ENCODE data around the gene STAC2. TPM values are rescaled to one million over a fixed set of nuclear protein-coding genes. Genes with fewer than 3 reads are reported as not detected.

STAC2 gene
- total RNA-seq, 2 donors from 2014 or later = 0.82 to 2.3 TPM

GRCh38 chr17:39183720-39184119, 42.0 kb downstream of the STAC2 start:
- DNase-seq (ENCODE audit: low spot score) = no peak
- Histone ChIP-seq H3K4me3 (no peak overlapping the region), H3K4me1 (no peaks in the 10 kb centered on the region), H3K27me3 (no peaks in the 10 kb centered on the region), H3K9me3 (no peaks in the 10 kb centered on the region), H3K36me3 (peaks cover 19% of the 10 kb centered on the region), H3K27ac (no peak overlapping the region)
- TF ChIP-seq CTCF (IDR thresholded peaks at IDR 0.05) = no peak

- Histone ChIP-seq H3K9me3 (no peaks in the 10 kb centered on the region), H3K27ac (no peak overlapping the region), H3K27me3 (no peaks in the 10 kb centered on the region), H3K4me1 (no peaks in the 10 kb centered on the region), H3K4me3 (no peak overlapping the region), H3K36me3 (peaks cover 19% of the 10 kb centered on the region)
- no peak for DNase-seq (ENCODE audit: low spot score)
- TF ChIP-seq CTCF (IDR thresholded peaks at IDR 0.05) = no peak
These were observed 42.7 kb downstream of the STAC2 start for GRCh38 chr17:39183045-39183444.

GRCh38 chr17:39181303-39181702, 44.4 kb downstream of the STAC2 start:
- H3K4me3 ChIP-seq = no peak overlapping the region
- no peaks in the 10 kb centered on the region for H3K9me3 ChIP-seq
- DNase-seq (ENCODE audit: low spot score) = no peak
- no peaks in the 10 kb centered on the region for H3K27me3 ChIP-seq
- TF ChIP-seq CTCF (IDR thresholded peaks at IDR 0.05) = no peak
- no peak overlapping the region for H3K27ac ChIP-seq
- peaks cover 23% of the 10 kb centered on the region for H3K36me3 ChIP-seq
- H3K4me1 ChIP-seq = no peaks in the 10 kb centered on the region

GRCh38 chr17:39178536-39178935, 47.2 kb downstream of the STAC2 start:
- TF ChIP-seq CTCF (IDR thresholded peaks at IDR 0.05) = no peak
- Histone ChIP-seq H3K36me3 (peaks cover 21% of the 10 kb centered on the region), H3K27me3 (no peaks in the 10 kb centered on the region), H3K27ac (no peak overlapping the region), H3K4me1 (peaks cover 0 to 12% of the 10 kb centered on the region in 2 donors), H3K9me3 (no peaks in the 10 kb centered on the region), H3K4me3 (no peak overlapping the region)
- no peak for DNase-seq (ENCODE audit: low spot score)

GRCh38 chr17:39177256-39177655, 48.5 kb downstream of the STAC2 start:
- peaks cover 0 to 12% of the 10 kb centered on the region in 2 donors for H3K4me1 ChIP-seq
- no peak for TF ChIP-seq CTCF (IDR thresholded peaks at IDR 0.05)
- no peak for DNase-seq (ENCODE audit: low spot score)
- no peak overlapping the region for H3K4me3 ChIP-seq
- H3K36me3 ChIP-seq = peaks cover 16% of the 10 kb centered on the region
- H3K27ac ChIP-seq = no peak overlapping the region
- H3K9me3 ChIP-seq = no peaks in the 10 kb centered on the region
- H3K27me3 ChIP-seq = no peaks in the 10 kb centered on the region

- Histone ChIP-seq H3K27ac (no peak overlapping the region), H3K36me3 (peaks cover 11% of the 10 kb centered on the region), H3K4me1 (peaks cover 0 to 12% of the 10 kb centered on the region in 2 donors), H3K9me3 (no peaks in the 10 kb centered on the region), H3K27me3 (no peaks in the 10 kb centered on the region), H3K4me3 (no peak overlapping the region)
- no peak for DNase-seq (ENCODE audit: low spot score)
- TF ChIP-seq CTCF (IDR thresholded peaks at IDR 0.05) = no peak
These were observed 50.1 kb downstream of the STAC2 start for GRCh38 chr17:39175695-39176093.

Measured in right atrium auricular region (tissue), 2 donors.